NCI-H345 (cell line): ENCODE measurements around the gene OPALIN.

ENCODE experiments used
- DNase-seq: peaks from one replicate; lab custom pipeline; 2025; lab: John Stamatoyannopoulos, UW

OPALIN gene

GRCh38 chr10:96374004-96374403, 15.2 kb upstream of the OPALIN start:
- DNase-seq: no peak

GRCh38 chr10:96371356-96371755, 12.6 kb upstream of the OPALIN start:
- no peak for DNase-seq

- DNase-seq: peak; percentile 36
These were observed 11.9 kb upstream of the OPALIN start for GRCh38 chr10:96370584-96371157.

GRCh38 chr10:96369890-96370583, 11.2 kb upstream of the OPALIN start:
- no peak for DNase-seq

GRCh38 chr10:96368971-96369370, 10.2 kb upstream of the OPALIN start:
- DNase-seq: no peak

- DNase-seq: no peak
These were observed 8.7 kb upstream of the OPALIN start for GRCh38 chr10:96367470-96367869.

GRCh38 chr10:96366508-96366907, 7.7 kb upstream of the OPALIN start:
- no peak for DNase-seq

GRCh38 chr10:96365571-96365970, 6.8 kb upstream of the OPALIN start:
- no peak for DNase-seq

GRCh38 chr10:96360766-96361165, 2.0 kb upstream of the OPALIN start:
- no peak for DNase-seq

GRCh38 chr10:96360331-96360730, 1.5 kb upstream of the OPALIN start:
- no peak for DNase-seq

GRCh38 chr10:96359616-96360015, 814 bp upstream of the OPALIN start:
- DNase-seq: no peak

- no peak for DNase-seq
These were observed 1.7 kb downstream of the OPALIN start for GRCh38 chr10:96357038-96357620.

- no peak for DNase-seq
These were observed 6.2 kb downstream of the OPALIN start for GRCh38 chr10:96352582-96352981.

- DNase-seq: no peak
These were observed 6.8 kb downstream of the OPALIN start for GRCh38 chr10:96352027-96352426.

- no peak for DNase-seq
These were observed 12.5 kb downstream of the OPALIN start for GRCh38 chr10:96346295-96346694.

GRCh38 chr10:96345222-96345621, 13.6 kb downstream of the OPALIN start:
- DNase-seq: no peak

- no peak for DNase-seq
These were observed 14.6 kb downstream of the OPALIN start for GRCh38 chr10:96344178-96344577.

- no peak for DNase-seq
These were observed 16.4 kb downstream of the OPALIN start for GRCh38 chr10:96342402-96342801.

- no peak for DNase-seq
These were observed 17.3 kb downstream of the OPALIN start for GRCh38 chr10:96341219-96342182.

- peak; percentile 35 for DNase-seq
These were observed 18.6 kb downstream of the OPALIN start for GRCh38 chr10:96339956-96340904.

- no peak for DNase-seq
These were observed 19.4 kb downstream of the OPALIN start for GRCh38 chr10:96339383-96339782.
